Esophagus squamous epithelium (tissue), 4 donors: Measurements from ENCODE around the gene FBXL17.

Experiments
- CTCF ChIP-seq, 6 experiments: fragments of 450-650 bp in 4 of 6; fragments of 200-600 bp in 2 of 6; sonication (generic) in 2 of 6; IDR thresholded peaks; one replicate each; pipeline ENCODE4 v1.5.1; 2016 to 2019; ENCODE audit warnings: antibody characterized with exemption in 6 of 6, mild to moderate bottlenecking in 4 of 6, moderate library complexity in 4 of 6
- POLR2A ChIP-seq, 4 donors: fragments of 450-650 bp; IDR thresholded peaks; one replicate each; pipeline ENCODE4 v1.6.1; 2017; ENCODE audit warnings: antibody characterized with exemption in 4 of 4, mild to moderate bottlenecking in 4 of 4, moderate library complexity in 3 of 4

- no peak for TF ChIP-seq POLR2A (IDR thresholded peaks at IDR 0.05)
- TF ChIP-seq CTCF (IDR thresholded peaks at IDR 0.05): no peak
Observed at GRCh38 chr5:107863125-107863524, 518.8 kb downstream of the FBXL17 start.
